ENCODE measurements around the gene NANP.

DNA sequence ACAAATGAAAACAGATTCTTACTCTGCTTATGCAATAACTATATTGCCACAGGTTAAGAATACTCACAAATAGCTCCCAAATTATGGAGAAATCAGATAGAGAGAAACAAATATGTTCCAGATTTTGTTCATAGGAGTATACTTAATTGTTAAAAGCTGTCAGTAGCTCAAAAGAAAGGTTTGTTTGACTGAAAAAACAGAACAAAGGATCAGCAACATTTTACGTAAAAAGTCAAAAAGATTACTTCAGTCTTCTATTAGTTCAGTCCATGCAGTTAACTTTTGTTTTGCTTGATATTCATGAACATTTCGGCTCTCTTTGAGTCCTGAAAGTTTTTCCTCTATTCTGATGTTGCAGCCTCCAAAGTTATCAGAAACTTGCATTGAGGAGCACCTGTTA, 13.4 kb upstream of the NANP start:
- TF ChIP-seq POLR2A (IDR thresholded peaks at IDR 0.05) = no peak
- TF ChIP-seq, protein P1, sequence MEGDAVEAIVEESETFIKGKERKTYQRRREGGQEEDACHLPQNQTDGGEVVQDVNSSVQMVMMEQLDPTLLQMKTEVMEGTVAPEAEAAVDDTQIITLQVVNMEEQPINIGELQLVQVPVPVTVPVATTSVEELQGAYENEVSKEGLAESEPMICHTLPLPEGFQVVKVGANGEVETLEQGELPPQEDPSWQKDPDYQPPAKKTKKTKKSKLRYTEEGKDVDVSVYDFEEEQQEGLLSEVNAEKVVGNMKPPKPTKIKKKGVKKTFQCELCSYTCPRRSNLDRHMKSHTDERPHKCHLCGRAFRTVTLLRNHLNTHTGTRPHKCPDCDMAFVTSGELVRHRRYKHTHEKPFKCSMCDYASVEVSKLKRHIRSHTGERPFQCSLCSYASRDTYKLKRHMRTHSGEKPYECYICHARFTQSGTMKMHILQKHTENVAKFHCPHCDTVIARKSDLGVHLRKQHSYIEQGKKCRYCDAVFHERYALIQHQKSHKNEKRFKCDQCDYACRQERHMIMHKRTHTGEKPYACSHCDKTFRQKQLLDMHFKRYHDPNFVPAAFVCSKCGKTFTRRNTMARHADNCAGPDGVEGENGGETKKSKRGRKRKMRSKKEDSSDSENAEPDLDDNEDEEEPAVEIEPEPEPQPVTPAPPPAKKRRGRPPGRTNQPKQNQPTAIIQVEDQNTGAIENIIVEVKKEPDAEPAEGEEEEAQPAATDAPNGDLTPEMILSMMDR (IDR thresholded peaks at IDR 0.05) = no peak

Data from esophagus squamous epithelium (tissue), 4 donors.